CD4-positive, alpha-beta T cell (primary cell): ENCODE measurements around the gene USF2. TPM values are rescaled to one million over a fixed set of nuclear protein-coding genes. Genes with fewer than 3 reads are reported as not detected.
A peak's percentile ranks its signal among the peaks of the same experiment; 100 is the strongest.

Source experiments
- ATAC-seq: fragments of 200-7000 bp; cut with Tn5 transposase; one replicate; pipeline ENCODE4 v1.10.0; 2022; ENCODE audit warnings: mild to moderate bottlenecking; ENCODE audit not compliant: poor library complexity
- CTCF ChIA-PET: fragments of 350-600 bp; sonication (Branson Sonifier 250); formaldehyde crosslinking; loops from one replicate; lab custom pipeline; 2021; ENCODE audit warnings: antibody characterized with exemption, inconsistent platforms; lab: Charles Lee
- POLR2A ChIA-PET: fragments of 350-600 bp; sonication (Branson Sonifier 250); formaldehyde crosslinking; loops from one replicate; lab custom pipeline; 2021; ENCODE audit warnings: antibody characterized with exemption, inconsistent platforms; lab: Charles Lee
- DNase-seq, 14 experiments: peaks; one replicate each; pipeline ENCODE4 v3.0.0-alpha.2; 2013 to 2020; ENCODE audit warnings: mixed read lengths in 2 of 14
- H3K27ac ChIP-seq, 2 donors: one replicate each; pipeline versions ENCODE4 v1.5.1 to v1.7.0; 2013; ENCODE audit warnings: low read length in 2 of 2, low read depth in 1 of 2, mild to moderate bottlenecking in 1 of 2
- H3K27me3 ChIP-seq, 2 experiments: 1 replicate in 1 of 2; 2 replicates in 1 of 2; pipeline versions ENCODE4 v1.6.1 to v1.7.0; 2013; ENCODE audit warnings: low read length in 2 of 2, control low read depth in 1 of 2, mild to moderate bottlenecking in 1 of 2, moderate library complexity in 1 of 2; ENCODE audit not compliant: insufficient read depth in 2 of 2, control insufficient read depth in 1 of 2
- H3K36me3 ChIP-seq: one replicate; pipeline ENCODE4 v1.6.1; 2013; ENCODE audit warnings: low read length, control low read depth; ENCODE audit not compliant: insufficient read depth
- H3K4me1 ChIP-seq: one replicate; pipeline ENCODE4 v1.6.1; 2013; ENCODE audit warnings: low read length, control low read depth; ENCODE audit not compliant: insufficient read depth
- H3K4me3 ChIP-seq: one replicate; pipeline ENCODE4 v1.5.1; 2013; ENCODE audit warnings: mild to moderate bottlenecking, low read length, moderate library complexity
- H3K9me3 ChIP-seq, 2 experiments: 1 replicate in 1 of 2; 2 replicates in 1 of 2; pipeline versions ENCODE4 v1.6.1 to v1.7.0; 2013; ENCODE audit warnings: low read length in 2 of 2, mild to moderate bottlenecking in 2 of 2, control low read depth in 1 of 2, moderate library complexity in 1 of 2; ENCODE audit not compliant: control insufficient read depth in 1 of 2, insufficient read depth in 1 of 2
- H3K27ac Mint-ChIP-seq: one replicate; pipeline ENCODE4 v1.8.0; 2020; ENCODE audit warnings: mixed read lengths
- H3K27me3 Mint-ChIP-seq: one replicate; pipeline ENCODE4 v1.8.0; 2021; ENCODE audit warnings: mixed read lengths
- H3K36me3 Mint-ChIP-seq: one replicate; pipeline ENCODE4 v1.8.0; 2021; ENCODE audit warnings: low read depth, mixed read lengths
- H3K4me1 Mint-ChIP-seq: one replicate; pipeline ENCODE4 v1.8.0; 2021; ENCODE audit warnings: low read depth, mixed read lengths
- H3K4me3 Mint-ChIP-seq: one replicate; pipeline ENCODE4 v1.8.0; 2020; ENCODE audit warnings: mild to moderate bottlenecking, mixed read lengths
- H3K9me3 Mint-ChIP-seq: one replicate; pipeline ENCODE4 v1.8.0; 2020; ENCODE audit warnings: mixed read lengths
- CTCF ChIP-seq: fragments of 200-600 bp; IDR thresholded peaks from one replicate; pipeline ENCODE4 v1.8.0; 2022; ENCODE audit warnings: antibody characterized with exemption, mild to moderate bottlenecking
- intact Hi-C, 2 experiments: fragments of 100-400 bp; cut with DNase I in 1 of 2; cut with micrococcal nuclease in 1 of 2; formaldehyde crosslinking; loops; one replicate each; pipeline versions ENCODE4 v1.15.1 to v1.9.0; 2023 to 2025; cut with DNase I, micrococcal nuclease
- total RNA-seq, 174 experiments: library from RNA in 2 of 174; stranded (reverse) in 2 of 174; gene quantifications; one replicate each; pipeline ENCODE4 v1.2.3 and lab custom pipeline; 2021 to 2026

USF2 gene
- total RNA-seq, 2 experiments from 2014 or later = 335 to 344 TPM

GRCh38 chr19:35316560-35316959 lies 47.8 kb downstream of the USF2 start:
- H3K36me3 Mint-ChIP-seq = no peaks in the 10 kb centered on the region
- no peaks in the 10 kb centered on the region for H3K27me3 ChIP-seq
- no peak overlapping the region for H3K4me3 Mint-ChIP-seq
- ChIA-PET CTCF (no interaction called here), POLR2A (no interaction called here)
- DNase-seq (no peak), ATAC-seq (no peak)
- H3K27ac ChIP-seq = no peak overlapping the region
- H3K4me1 ChIP-seq = peaks cover 13% of the 10 kb centered on the region
- TF ChIP-seq CTCF = no peak
- intact Hi-C loops = no loop called here
- no peaks in the 10 kb centered on the region for H3K36me3 ChIP-seq
- no peaks in the 10 kb centered on the region for H3K4me1 Mint-ChIP-seq
- no peak overlapping the region for H3K4me3 ChIP-seq
- no peak overlapping the region for H3K27ac Mint-ChIP-seq
- H3K9me3 ChIP-seq = peaks cover 0 to under 1% of the 10 kb centered on the region in 2 experiments
- H3K9me3 Mint-ChIP-seq = no peaks in the 10 kb centered on the region
- no peaks in the 10 kb centered on the region for H3K27me3 Mint-ChIP-seq

- ChIA-PET CTCF (interaction anchor here (1.3 kb wide), 1 partner anchor 177 kb away, joined by 4 read pairs; no protein-coding TSS in a partner anchor), POLR2A (no interaction called here)
- ATAC-seq = no peak
- Histone ChIP-seq H3K4me1 (peaks cover 13% of the 10 kb centered on the region), H3K9me3 (peaks cover 0 to 8% of the 10 kb centered on the region in 2 experiments), H3K27ac (no peak overlapping the region), H3K36me3 (no peaks in the 10 kb centered on the region), H3K4me3 (no peak overlapping the region), H3K27me3 (no peaks in the 10 kb centered on the region)
- Mint-ChIP-seq H3K4me1 (no peaks in the 10 kb centered on the region), H3K9me3 (no peaks in the 10 kb centered on the region), H3K4me3 (no peak overlapping the region), H3K36me3 (no peaks in the 10 kb centered on the region), H3K27ac (no peak overlapping the region), H3K27me3 (no peaks in the 10 kb centered on the region)
- no peak for TF ChIP-seq CTCF
- no peak for DNase-seq
- intact Hi-C loops = no loop called here
These were observed 48.8 kb downstream of the USF2 start for GRCh38 chr19:35317464-35318043.

- ATAC-seq = no peak
- Histone ChIP-seq H3K9me3 (peaks cover 0 to 8% of the 10 kb centered on the region in 2 experiments), H3K27ac (no peak overlapping the region), H3K36me3 (no peaks in the 10 kb centered on the region), H3K4me1 (peaks cover 13% of the 10 kb centered on the region), H3K4me3 (no peak overlapping the region), H3K27me3 (no peaks in the 10 kb centered on the region)
- Mint-ChIP-seq H3K27ac (no peak overlapping the region), H3K36me3 (no peaks in the 10 kb centered on the region), H3K27me3 (no peaks in the 10 kb centered on the region), H3K4me1 (no peaks in the 10 kb centered on the region), H3K9me3 (no peaks in the 10 kb centered on the region), H3K4me3 (no peak overlapping the region)
- ChIA-PET CTCF (interaction anchor here (1.3 kb wide), 1 partner anchor 176 kb away, joined by 4 read pairs; no protein-coding TSS in a partner anchor), POLR2A (no interaction called here)
- peak in 2 of 14 experiments; percentile 68 to 80 for DNase-seq
- intact Hi-C loops = no loop called here
- TF ChIP-seq CTCF = no peak
These were observed 50.1 kb downstream of the USF2 start for GRCh38 chr19:35318679-35319448.
